Activated T-cell treated with anti-CD3 and anti-CD28 coated beads, Interleukin-2, amount 50 U/mL, for 72 hours (primary cell): Measurements from ENCODE around the gene TCEA2. TPM values are rescaled to one million over a fixed set of nuclear protein-coding genes. Genes with fewer than 3 reads are reported as not detected.

Source experiments
- ATAC-seq, 2 donors: fragments of 150-1000 bp; cut with Tn5 transposase; replicated peaks in 1 of 2; 2 replicates each; pipeline ENCODE4 v1.10.0; 2021; ENCODE audit warnings: moderate library complexity in 2 of 2, mild to moderate bottlenecking in 1 of 2
- DNase-seq, 2 donors: peaks; one replicate each; pipeline ENCODE4 v3.0.0; 2021 to 2022; ENCODE audit warnings: mixed read lengths in 1 of 2
- H3K27ac Mint-ChIP-seq: one replicate; pipeline ENCODE4 v1.8.0; 2022; ENCODE audit warnings: mild to moderate bottlenecking, moderate library complexity, mixed read lengths
- H3K27me3 Mint-ChIP-seq: one replicate; pipeline ENCODE4 v1.8.0; 2022; ENCODE audit warnings: low read depth, mixed read lengths
- H3K36me3 Mint-ChIP-seq, 2 donors: one replicate each; pipeline ENCODE4 v1.8.0; 2022; ENCODE audit warnings: mixed read lengths in 2 of 2, mild to moderate bottlenecking in 1 of 2; ENCODE audit not compliant: insufficient read depth in 2 of 2
- H3K4me1 Mint-ChIP-seq: one replicate; pipeline ENCODE4 v1.8.0; 2022; ENCODE audit warnings: low read depth, mixed read lengths
- H3K4me3 Mint-ChIP-seq, 2 donors: one replicate each; pipeline ENCODE4 v1.8.0; 2022; ENCODE audit warnings: mild to moderate bottlenecking in 2 of 2, mixed read lengths in 2 of 2, moderate library complexity in 2 of 2
- H3K9me3 Mint-ChIP-seq, 2 donors: one replicate each; pipeline ENCODE4 v1.8.0; 2022; ENCODE audit warnings: mixed read lengths in 2 of 2
- total RNA-seq, 2 donors: library from RNA; stranded (reverse); gene quantifications; one replicate each; pipeline ENCODE4 v1.2.3, GENCODE V29; 2022

The TCEA2 gene
- total RNA-seq, 2 donors from 2014 or later: 55.5 to 61.6 TPM

DNA sequence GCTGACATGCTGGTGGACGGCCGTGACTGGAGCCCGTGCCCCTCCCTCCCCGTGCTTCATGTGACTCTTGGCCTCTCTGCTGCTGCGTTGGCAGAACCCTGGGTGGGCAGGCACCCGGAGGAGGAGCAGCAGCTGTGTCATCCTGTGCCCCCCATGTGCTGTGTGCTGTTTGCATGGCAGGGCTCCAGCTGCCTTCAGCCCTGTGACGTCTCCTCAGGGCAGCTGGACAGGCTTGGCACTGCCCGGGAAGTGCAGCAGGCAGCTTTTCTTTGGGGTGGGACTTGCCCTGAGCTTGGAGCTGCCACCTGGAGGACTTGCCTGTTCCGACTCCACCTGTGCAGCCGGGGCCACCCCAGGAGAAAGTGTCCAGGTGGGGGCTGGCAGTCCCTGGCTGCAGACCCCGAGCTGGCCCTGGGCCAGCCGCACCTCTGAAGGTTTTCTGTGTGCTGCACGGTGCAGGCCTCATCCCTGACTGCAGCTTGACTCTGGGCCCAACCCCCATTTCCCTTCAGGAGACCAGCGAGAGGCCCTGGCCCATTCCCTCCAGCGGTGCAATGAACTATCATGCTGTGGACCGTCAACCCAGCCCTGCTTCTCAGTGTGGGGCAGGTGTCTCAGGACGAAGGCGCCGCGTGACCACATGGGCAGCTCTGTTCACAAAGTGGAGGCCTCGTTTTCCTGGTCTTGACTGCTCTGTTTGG, 36.2 kb downstream of the TCEA2 start:
- peaks cover 2 to 5% of the 10 kb centered on the region in 2 donors for H3K36me3 Mint-ChIP-seq
- peaks cover 23% of the 10 kb centered on the region for H3K27me3 Mint-ChIP-seq
- DNase-seq (no peak), ATAC-seq (no peak)
- no peak overlapping the region for H3K4me3 Mint-ChIP-seq
- H3K4me1 Mint-ChIP-seq: peaks cover 20% of the 10 kb centered on the region
- H3K9me3 Mint-ChIP-seq: peaks cover 4 to 5% of the 10 kb centered on the region in 2 donors
- H3K27ac Mint-ChIP-seq: no peak overlapping the region

DNA sequence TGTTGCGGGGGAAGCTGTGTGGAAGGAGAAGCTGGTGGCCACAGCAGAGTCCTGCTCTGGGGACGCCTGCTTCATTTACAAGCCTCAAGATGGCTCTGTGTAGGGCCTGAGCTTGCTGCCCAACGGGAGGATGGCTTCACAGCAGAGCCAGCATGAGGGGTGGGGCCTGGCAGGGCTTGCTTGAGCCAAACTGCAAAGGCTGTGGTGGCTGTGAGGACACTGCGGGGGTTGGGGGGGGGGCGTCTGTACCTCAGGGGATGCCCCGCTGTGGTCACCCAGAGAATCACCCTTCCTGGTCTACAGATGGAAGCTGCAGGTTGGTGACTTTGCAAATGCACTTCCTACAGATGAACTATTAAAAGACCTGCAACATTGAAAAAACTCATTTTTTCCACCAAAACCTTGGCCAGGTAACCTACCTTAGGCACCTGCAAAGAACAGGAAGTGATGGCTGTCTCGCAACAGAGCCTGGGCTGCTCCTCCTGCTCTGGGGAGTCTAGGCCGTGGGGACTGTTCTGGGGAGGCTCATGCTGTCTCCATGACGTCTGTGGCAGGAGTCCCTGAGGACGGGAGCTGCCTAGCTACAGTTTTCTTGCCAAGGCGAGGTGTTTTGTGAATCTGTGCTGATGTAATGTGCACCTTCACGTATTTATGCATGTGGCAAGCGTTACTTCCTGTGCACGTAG, 37.0 kb downstream of the TCEA2 start:
- ATAC-seq (peak in 1 of 2 donors; percentile 12), DNase-seq (no peak)
- Mint-ChIP-seq H3K27me3 (peaks cover 23% of the 10 kb centered on the region), H3K4me3 (no peak overlapping the region), H3K36me3 (peaks cover 2 to 5% of the 10 kb centered on the region in 2 donors), H3K27ac (no peak overlapping the region), H3K4me1 (peaks cover 20% of the 10 kb centered on the region), H3K9me3 (peaks cover 4 to 5% of the 10 kb centered on the region in 2 donors)

DNA sequence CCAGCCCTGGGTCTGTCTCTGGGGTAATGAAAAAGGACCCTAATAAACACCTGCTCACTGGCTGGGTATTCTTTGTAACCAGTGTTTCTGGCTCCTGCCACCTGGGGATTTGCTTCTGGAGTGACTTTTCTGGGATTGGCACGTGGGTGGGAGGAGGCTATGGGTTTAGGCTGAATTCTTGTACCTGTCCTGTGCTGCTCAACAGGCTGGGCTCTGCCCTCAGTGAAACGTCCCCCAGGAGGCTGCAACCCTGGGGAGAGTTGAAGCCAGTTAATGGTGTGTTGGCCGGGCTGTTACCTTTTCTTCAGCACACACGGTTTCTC, 37.5 kb downstream of the TCEA2 start:
- H3K27me3 Mint-ChIP-seq: peaks cover 23% of the 10 kb centered on the region
- peaks cover 2 to 5% of the 10 kb centered on the region in 2 donors for H3K36me3 Mint-ChIP-seq
- no peak overlapping the region for H3K4me3 Mint-ChIP-seq
- H3K4me1 Mint-ChIP-seq: peaks cover 20% of the 10 kb centered on the region
- ATAC-seq: no peak
- DNase-seq: no peak
- H3K9me3 Mint-ChIP-seq: peaks cover 4 to 5% of the 10 kb centered on the region in 2 donors
- no peak overlapping the region for H3K27ac Mint-ChIP-seq

DNA sequence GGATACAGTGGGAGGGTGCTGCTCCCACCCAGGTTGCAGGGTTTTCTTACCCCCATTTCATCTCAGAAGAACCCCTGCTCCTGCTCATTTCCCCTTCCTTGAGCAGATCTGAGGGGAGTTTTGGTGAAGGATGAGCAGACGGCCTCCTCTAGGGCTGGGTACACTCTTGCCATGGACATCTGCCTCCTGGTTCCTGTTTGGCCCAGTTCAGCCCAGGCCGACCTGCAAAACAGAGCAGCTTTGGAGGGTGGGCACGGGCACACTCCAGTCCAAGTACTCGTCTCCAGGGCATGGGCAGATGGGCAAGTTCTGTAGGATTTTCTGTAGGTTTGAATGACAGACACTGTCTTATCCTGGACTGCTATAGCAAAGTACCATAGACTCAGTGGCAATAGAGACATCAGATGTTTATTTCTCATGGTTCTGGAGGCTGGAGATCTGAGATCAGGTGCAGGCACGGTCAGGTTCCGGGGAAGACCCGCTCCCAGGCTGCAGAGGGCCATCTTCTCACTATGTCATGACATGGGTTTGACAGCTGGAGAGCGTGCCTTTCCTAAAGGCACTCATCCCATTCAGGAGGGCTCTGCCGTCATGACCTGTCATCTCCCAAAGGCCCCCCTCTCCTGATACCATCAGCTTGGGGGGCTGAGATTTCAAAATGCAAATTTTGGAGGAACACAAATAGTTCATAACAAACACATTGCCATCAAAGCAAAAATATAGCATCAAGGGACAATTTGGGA, 38.1 kb downstream of the TCEA2 start:
- Mint-ChIP-seq H3K4me1 (peaks cover 20% of the 10 kb centered on the region), H3K36me3 (peaks cover 2 to 5% of the 10 kb centered on the region in 2 donors), H3K4me3 (peak overlapping the region; percentile 50 to 64), H3K9me3 (peaks cover 4 to 5% of the 10 kb centered on the region in 2 donors), H3K27ac (no peak overlapping the region), H3K27me3 (peaks cover 23% of the 10 kb centered on the region)
- no peak for ATAC-seq
- no peak for DNase-seq

DNA sequence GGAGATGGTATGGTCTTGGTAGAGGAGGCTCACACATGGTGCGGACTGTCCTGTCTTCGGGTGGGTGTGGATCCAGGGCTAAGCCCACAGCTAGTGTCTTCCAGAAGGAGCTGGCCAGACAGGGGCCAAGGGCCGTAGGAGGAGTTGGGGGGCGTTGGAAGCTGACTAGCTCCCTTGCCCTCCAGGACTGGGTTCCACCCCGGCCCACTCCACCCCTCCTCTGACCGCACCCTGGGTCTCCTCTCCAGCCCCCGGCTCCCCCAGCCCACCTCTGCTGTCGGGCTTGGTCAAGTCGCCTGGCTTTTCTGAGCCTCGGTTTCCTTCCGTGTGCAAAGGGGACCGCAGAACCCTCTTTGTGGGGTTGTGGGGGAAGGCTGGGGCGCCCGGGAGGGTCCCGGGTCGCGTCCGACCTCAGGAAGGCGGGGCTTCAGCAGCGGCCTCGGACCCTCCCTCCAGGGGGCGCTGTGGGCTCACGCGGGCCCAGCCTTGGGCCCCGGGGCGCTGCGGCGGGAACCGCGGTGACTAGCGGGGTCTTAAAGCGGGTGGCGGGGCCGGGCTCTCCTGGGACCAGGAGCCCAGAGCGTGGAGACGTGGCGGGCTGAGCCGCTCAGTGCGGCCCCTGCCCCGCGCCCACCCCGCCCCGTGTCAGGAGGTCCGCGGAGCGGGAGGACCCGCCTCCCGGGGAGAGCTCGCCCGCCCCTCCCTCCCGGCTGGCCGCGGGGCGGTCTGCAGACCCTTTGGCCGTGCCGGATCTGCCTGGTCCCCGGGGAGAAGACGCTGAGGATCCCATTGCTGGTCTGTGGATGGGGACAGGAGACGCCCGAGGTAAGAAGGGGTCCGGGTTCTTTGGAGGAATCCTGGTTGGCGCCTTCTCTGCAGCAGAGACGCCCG, 39.0 kb downstream of the TCEA2 start:
- Mint-ChIP-seq H3K36me3 (no peaks in the 10 kb centered on the region), H3K27me3 (peaks cover 23% of the 10 kb centered on the region), H3K4me3 (peak overlapping the region; percentile 50 to 77), H3K27ac (no peak overlapping the region), H3K4me1 (peaks cover 20% of the 10 kb centered on the region), H3K9me3 (no peaks in the 10 kb centered on the region)
- ATAC-seq: peak; percentile 89 to 94
- peak; percentile 80 to 87 for DNase-seq

DNA sequence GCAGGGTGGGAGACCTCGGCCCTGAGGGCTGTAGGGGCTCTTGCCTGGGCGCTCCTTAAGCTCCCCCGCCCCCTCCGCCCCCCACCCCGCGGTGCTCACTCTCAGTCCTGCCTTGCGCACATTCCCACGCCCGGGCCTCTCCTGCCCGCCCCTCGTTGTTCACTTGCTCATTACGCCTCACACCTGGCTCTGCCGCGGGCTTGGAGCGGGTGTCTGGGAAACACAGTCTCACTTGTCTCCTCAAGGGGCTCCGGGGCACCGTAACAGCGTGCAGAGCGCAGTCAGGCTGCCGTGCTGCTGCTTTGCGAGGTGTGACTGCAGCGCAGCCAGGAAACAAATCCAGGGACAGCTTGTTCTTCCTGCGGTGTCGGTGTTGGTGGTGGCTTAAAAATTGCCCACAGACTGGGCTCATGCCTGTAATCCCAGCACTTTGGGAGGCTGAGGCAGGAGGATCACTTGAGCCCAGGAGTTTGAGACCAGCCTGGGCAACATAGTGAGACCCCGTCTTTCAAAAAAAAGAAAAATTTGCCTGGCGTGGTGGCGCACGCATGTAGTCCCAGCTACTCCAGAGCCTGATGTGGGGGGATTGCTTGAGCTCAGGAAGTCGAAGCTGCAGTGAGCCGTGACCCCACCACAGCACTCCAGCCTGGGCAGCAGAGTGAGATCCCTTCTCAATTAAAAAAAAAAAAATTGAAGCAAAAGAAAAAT, 39.8 kb downstream of the TCEA2 start:
- Mint-ChIP-seq H3K36me3 (no peaks in the 10 kb centered on the region), H3K4me1 (peaks cover 20% of the 10 kb centered on the region), H3K27ac (no peak overlapping the region), H3K27me3 (peaks cover 23% of the 10 kb centered on the region), H3K4me3 (peak overlapping the region; percentile 67 to 77), H3K9me3 (no peaks in the 10 kb centered on the region)
- no peak for DNase-seq
- ATAC-seq: peak; percentile 2 to 5

DNA sequence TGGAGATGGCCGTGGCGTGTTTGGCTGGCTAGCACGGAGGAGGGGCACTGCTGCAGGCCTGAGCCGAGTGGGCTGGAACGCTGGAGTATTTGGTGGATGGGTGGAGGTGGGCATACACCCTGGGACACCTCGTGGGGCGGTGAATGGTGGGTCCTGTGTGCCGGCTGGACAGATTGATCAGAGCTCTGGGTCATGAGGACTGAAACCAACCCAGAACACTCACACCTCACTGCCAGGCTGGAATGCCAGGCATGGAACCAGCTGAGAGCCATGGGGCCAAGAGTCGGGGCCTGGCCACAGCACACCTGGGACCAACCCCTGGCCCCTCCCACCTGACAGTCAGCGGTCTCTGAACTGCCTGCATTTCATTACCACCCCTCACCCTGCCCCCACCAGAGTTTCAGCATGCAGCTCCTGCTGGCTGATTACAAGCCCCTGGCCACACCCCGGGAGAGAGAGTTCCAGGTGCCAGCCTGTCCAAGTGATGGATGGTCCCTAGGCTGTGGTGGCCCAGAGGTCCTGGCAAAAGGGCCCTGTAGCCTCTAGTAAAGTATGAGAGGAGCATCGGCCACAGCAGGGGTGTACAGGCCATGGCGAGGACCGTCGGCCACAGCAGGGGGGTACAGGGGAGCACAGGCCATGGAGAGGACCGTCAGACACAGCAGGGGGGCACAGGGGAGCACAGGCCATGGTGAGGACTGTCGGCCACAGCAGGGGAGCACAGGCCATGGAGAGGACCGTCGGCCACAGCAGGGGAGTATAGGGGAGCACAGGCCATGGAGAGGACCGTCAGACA, 41.1 kb downstream of the TCEA2 start:
- Mint-ChIP-seq H3K9me3 (no peaks in the 10 kb centered on the region), H3K4me1 (peaks cover 20% of the 10 kb centered on the region), H3K27ac (no peak overlapping the region), H3K36me3 (no peaks in the 10 kb centered on the region), H3K4me3 (no peak overlapping the region), H3K27me3 (peaks cover 23% of the 10 kb centered on the region)
- no peak for DNase-seq
- ATAC-seq: no peak

DNA sequence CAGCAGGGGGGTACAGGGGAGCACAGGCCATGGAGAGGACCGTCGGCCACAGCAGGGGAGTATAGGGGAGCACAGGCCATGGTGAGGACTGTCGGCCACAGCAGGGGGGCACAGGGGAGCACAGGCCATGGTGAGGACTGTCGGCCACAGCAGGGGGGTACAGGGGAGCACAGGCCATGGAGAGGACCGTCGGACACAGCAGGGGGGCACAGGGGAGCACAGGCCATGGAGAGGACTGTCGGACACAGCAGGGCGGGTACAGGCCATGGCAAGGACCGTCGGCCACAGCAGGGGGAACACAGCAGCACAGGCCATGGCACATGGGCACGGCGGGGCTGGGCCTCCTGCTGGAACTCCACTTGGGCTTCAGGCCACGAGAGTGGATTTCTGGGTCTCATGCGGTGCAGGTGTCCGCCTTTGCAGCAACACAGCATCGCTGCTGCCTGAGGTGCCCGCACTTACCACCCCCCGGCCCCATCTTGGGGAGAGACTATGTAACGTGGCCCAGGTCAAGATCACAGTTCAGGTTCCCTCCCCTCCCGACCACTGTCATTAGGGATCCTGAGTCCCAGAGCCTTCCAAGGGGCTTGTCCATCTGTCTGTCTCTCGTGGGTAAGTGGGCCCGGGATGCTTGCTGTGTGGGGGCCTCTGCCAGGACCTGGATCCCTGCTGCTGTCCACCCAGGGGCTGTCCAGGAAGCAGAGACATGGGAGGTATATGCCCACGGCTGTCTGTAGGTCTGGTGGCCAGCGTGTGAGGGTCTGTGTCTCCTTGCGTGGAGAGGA, 41.9 kb downstream of the TCEA2 start:
- H3K4me3 Mint-ChIP-seq: no peak overlapping the region
- peaks cover 20% of the 10 kb centered on the region for H3K4me1 Mint-ChIP-seq
- H3K27me3 Mint-ChIP-seq: peaks cover 23% of the 10 kb centered on the region
- no peaks in the 10 kb centered on the region for H3K9me3 Mint-ChIP-seq
- no peaks in the 10 kb centered on the region for H3K36me3 Mint-ChIP-seq
- no peak overlapping the region for H3K27ac Mint-ChIP-seq
- no peak for DNase-seq
- no peak for ATAC-seq

DNA sequence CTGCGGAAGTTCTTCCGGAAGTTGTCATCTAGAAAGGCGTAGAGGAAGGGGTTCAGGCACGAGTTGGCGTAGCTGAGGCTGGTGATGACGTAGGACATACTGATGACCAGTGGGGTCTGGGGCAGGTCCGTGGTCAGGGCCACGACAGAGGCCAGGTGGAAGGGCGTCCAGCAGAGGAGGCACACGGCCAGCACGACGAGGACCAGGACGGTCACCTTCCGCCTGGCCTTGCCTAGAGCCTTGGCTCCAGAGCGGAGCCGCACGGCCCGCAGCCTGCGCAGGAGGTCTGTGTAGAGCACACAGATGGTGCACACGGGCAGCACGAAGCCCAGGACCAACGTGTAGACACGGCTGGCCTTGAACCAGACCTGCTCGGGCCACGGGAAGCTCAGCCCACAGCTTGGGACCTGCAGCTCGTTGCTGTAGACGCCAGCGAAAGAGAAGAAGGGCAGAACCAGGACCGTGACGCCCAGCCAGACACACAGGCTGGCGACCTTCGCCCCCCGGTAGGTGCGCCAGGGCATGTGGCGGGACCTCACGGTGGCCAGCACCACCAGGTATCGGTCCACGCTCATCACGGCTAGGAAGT, 42.9 kb downstream of the TCEA2 start:
- no peak for DNase-seq
- H3K9me3 Mint-ChIP-seq: no peaks in the 10 kb centered on the region
- H3K27me3 Mint-ChIP-seq: peaks cover 21% of the 10 kb centered on the region
- ATAC-seq: no peak
- no peak overlapping the region for H3K27ac Mint-ChIP-seq
- H3K4me3 Mint-ChIP-seq: no peak overlapping the region
- H3K4me1 Mint-ChIP-seq: peaks cover 10% of the 10 kb centered on the region
- no peaks in the 10 kb centered on the region for H3K36me3 Mint-ChIP-seq

DNA sequence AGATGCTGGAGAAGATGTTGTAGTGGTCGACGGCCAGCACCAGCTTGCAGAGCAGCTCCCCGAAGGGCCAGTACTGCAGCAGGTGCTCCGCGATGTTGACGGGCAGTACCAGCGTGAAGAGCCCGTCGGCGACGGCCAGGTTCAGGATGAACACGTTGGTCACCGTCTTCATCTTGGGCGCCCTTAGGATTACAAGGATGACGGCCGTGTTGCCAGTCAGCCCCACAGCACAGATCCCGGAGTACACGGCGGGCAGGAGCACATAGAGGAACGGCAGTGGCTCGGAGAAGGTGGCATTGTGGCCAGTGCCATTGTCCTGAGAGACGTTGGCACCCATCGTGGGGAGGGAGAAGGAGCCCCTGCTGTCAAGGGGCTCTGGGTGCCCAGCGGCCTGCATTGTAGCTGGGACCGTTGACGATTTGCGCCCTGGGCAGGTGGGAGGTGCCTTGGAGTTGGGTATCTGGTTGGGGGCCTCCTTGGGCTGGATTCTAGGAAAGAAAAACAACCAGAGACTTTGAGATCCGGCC, 43.5 kb downstream of the TCEA2 start:
- ATAC-seq (no peak), DNase-seq (no peak)
- H3K4me1 Mint-ChIP-seq: peaks cover 5% of the 10 kb centered on the region
- no peak overlapping the region for H3K27ac Mint-ChIP-seq
- no peak overlapping the region for H3K4me3 Mint-ChIP-seq
- no peaks in the 10 kb centered on the region for H3K36me3 Mint-ChIP-seq
- no peaks in the 10 kb centered on the region for H3K9me3 Mint-ChIP-seq
- peaks cover 16% of the 10 kb centered on the region for H3K27me3 Mint-ChIP-seq
